HUDEP-2 (cell line): ENCODE measurements around the gene HACD2.
A peak's percentile ranks its signal among the peaks of the same experiment; 100 is the strongest.

Experiments used
- DNase-seq, 76 experiments: peaks; one replicate each; lab custom pipeline; 2025; ENCODE audit not compliant: unreplicated experiment in 76 of 76; lab: John Stamatoyannopoulos, UW

Gene HACD2, protein sequence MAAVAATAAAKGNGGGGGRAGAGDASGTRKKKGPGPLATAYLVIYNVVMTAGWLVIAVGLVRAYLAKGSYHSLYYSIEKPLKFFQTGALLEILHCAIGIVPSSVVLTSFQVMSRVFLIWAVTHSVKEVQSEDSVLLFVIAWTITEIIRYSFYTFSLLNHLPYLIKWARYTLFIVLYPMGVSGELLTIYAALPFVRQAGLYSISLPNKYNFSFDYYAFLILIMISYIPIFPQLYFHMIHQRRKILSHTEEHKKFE

DNA sequence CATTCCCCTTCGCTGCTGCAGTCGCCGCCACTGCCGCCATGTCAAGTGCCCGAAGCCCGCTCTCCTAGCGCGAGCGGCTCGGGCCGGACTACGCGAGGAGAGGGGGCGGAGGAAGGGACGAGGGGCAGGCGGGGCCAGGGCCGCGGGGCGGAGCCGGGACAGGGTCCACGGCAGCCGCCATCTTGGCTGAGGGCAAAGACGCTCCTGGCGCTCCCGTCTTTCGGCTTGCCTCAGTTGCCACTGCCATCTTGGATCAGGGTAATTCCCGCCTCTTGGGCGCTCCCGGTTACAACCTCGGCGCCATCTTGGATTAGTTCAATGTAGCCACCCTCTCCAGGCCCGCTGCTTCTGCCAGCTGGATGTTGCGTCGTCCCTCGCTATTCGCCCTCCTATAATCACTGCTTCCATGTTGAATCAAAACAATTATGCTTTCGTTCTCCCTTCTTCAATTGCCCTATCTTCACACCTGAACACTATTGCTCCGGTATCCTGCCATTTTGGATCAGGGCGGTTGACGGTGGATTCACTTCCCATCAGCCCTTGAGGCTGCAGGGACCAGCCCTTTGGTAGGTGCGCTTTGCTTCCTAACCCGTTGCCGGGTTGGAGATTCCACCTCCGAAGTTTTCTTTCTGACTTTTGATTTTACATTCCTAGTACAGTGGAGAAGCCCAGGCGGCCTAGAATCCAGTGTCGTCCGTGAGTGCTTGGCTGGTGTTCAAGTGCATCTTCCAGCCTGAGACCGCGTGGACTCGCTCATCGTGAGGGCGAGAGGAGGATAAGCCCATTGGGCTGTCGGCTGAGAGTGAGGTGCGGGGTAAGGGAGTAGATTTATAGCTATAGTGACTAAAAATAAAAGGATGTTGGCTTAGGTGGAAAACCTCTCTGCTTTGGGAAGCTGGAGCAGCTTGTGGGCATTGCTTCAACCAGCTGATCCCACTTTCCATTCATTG is at the start of gene HACD2:
TSS of gene HACD2 (minus strand) at position 66 of the 950 bp plus-strand sequence. CDS start at position 40, 26 bp downstream.
- DNase-seq, result peak in 75 of 76 experiments; percentile 19 to 98 (median 94)

DNA sequence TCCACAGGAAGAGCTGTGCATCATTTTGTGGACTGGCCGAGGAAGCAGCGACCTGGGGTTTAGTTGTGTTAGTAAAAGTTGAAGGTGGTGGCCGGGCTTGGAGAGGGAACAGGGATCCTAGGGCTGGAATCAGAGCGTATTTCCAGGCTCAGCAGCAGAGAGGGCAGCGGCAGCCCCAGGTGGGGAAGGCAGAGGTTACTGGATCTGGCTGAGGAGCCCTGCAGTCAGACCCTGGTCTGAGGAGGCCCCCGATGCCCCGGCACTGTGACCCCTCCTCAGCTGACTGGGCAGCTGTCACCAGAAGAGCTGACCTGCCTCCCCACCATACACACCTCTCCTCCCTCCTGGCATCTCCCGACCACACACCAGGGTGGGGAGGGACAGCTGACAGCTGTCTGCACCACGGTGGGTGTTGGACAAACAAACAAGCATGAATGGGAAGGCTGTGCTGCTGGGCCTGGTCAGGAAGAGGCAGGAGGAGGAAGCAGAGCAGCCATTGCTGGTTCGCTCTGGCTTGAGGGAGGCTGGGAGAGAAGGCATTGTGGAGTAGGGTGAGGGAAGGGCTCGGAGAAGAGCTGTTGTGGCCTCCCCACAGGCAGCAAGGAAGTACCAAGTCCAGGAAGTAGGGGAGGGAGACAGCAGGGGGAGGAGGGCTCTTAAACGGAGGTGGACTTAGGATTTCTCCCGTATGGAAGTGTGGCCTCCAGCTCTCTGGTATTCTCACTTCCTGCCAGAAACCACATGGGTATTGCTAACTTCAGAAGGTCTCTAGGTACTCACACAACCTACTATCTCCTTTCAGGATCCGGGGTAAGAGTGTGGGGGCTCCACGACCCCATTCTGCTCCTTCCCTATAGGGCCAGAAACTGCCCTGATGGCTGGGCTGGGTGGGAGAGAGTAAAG is 49.5 kb upstream of the HACD2 start:
- no peak for DNase-seq

DNA sequence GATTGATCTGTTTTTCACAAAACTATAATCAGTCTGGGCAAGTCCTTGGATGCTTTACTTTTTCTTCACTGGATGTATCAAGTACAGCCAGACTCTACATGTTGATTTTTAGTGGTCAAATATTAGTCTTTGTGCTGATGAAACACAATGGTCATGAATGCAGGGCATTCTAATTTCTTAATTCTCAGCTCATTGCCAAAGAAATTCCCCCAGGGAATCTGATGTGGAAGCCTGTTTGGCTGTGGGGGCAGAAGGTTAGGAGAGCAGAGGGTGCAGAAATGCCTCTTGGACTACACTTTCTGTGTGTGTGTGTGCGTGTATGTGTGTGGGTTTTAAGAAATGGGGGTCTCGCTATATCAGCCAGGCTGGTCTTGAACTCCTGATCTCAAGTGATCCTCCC is 48.7 kb upstream of the HACD2 start:
- DNase-seq, result no peak

DNA sequence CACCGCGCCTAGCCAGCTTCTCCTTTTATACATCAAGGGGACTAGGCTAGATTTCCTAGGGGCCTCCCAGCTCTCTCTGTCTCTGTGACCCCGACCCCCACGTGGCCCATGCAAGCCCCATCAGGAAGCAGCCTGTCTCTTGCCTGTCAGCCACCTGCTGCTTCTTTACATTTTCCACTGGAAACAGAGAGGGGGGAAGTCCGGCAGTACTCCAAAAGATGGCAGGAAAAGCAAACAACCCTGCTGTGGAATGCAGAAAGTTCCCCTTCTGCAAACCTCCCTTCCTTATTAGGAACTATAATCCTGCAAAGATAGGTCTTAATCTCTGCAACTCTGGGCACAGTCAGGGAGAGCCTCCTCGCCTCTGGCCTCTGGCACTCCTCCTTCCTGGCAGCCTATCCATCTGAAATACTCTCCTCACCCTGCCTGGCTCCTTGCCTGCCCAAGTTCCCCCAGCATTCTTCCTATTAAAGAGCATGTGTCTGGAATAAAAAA is 47.4 kb upstream of the HACD2 start:
- no peak for DNase-seq

DNA sequence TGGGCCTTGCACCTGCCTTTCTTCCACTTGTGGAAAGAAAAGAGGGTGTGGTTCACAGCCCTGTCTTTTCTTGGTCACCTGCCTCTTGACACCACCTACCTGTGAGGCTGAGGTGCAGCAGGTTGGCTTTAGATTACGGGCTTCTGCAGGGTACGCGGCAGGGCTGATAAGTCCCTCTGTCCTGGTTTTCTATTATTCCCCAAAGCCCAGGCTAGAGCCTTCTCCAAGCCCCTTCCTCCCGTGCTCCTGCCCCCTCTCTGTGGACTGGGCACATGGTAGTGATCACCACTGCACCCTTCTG is 44.8 kb upstream of the HACD2 start:
- DNase-seq, result no peak

DNA sequence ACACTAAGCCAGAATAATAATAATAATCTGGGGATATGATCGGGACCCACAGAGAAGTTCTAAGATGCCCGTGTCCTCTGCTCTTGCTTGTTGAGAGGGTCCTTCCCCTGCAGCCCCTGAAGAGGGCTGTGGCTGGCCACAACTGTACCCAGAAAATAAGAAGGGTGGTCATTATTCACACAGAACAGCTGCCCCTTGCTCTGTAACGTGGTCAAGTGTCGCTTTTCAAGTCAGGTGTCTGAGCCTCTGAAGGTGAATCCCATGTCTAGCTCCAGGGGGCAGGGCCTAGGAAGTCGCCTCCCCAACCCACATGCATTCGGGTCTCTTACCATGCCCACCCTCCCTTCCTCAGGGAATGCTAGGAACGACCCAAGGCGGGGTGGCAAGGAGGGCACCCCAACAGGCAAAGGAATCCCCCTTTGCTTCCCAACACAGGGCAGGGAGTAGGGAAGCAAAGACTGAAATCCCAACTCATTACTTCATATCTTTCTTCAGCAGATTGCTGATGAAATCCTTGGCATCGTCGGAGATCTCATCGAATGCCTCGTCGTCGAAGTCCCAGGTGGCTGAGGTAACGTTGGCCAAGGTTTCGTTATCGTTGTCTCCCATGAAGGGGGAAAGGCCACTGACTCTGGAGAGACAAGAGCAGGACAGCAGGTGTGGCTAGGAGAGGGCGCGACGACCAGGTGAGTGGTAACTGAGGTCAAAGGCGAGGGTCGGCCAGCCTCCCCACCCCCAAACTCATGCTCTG is 44.3 kb upstream of the HACD2 start:
- no peak for DNase-seq

DNA sequence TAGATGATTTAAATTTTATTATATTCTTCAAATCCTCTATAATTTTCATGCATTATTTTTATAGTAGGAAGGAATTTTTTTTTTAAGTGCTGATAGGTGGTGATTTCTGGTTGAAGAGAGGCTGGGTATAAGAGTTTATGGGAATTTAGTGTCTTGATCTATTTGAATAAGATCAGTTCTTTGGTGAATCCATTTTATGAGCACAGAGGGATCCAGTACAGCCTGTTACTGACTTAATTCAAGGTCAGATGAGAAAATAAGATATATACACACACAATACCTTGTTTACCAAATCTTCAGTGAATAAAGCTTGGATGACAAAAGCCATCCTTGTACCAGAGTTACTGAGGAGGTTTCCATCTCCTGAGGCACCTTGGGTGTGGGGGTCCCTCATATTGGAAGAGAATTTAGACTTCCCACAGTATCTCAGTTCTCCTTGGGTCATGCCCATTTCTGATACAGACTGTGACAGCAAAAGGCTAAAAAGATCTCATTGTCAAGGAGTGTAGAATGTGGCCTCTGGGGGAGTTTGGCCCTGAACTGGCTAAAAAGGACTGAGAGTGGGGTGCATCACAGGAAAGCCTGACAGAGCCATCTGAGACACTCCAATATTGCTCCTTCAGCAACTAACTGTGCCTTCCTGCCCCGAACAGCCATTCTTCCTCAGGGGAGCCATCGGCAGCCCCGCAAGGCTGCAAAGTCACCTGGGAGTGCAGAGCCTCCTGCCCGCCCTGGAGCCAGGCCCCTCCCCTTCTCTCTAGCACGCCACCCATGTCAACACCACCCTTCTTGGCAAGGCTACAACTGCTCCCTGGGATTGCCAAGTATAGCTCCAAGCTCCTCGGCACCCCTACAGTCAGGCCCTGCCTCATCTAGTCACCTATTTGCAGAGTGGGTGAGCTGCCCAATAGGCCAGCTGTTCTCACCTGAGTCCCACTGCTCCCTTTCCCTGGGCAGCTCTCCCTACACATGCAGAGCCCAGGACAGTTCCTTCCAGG is 43.1 kb upstream of the HACD2 start:
- DNase-seq, result no peak

DNA sequence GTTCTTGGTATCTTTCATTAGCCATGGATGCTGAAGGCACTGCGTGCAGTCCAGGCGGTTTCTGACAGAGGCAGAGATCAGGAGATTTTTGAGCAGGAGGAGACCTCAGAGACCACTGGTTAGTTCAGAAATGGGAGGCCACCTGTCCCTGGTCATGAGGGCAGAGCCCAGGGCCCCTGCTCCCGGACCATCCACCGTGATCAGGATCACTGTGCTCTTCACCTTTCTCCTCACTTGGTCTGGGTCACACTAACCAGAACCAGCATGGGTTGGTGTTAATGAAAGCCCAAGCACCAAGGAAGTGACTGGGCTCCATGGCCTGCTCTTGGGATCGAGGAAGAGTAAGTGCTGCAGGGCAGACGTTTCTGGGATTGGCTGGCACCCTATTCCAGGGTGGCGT is 42.0 kb upstream of the HACD2 start:
- DNase-seq, result no peak

DNA sequence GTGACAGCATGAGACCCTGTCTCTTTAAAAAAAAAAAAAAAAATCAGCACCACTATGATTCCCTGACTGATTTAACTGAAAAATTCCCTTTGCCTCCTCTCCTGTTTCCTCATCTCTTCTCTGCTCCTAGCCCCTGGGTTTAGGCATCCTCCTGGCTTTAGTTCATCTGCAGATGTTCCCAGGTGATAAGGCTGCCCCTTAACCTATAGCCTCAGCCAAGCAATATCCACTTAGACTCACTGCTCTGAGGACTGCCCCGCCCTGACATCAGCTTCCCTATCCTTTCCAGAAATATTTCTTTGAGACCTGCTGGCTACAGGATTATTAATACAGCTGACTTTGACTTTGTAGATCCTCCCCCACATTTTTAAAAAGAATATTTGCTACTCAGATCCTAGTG is 39.4 kb upstream of the HACD2 start:
- no peak for DNase-seq

DNA sequence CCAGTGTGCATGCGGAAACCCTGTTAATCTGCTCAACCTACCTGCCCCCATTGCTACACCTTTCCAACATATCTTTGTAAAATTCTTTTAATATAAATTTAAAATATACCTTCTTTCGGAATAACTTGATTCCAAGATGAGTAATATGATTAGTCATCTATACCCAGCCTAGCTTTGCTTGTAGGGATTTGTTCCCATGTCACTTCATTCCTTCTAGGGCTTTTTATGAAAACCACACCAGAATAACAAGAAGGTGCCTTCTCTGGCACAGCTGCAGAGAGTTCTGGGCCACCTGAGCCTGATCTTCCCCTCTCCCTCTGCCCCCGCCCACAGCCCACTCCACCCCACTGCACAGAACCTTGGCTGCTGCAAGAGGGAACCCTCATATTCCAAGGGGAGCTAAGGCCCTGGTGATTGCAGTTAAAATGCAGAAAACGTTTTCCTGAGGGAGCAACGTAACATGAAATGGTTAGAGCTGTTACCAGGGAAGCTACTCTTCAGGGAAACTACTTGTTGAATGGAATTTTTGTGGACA is 38.6 kb upstream of the HACD2 start:
- no peak for DNase-seq

DNA sequence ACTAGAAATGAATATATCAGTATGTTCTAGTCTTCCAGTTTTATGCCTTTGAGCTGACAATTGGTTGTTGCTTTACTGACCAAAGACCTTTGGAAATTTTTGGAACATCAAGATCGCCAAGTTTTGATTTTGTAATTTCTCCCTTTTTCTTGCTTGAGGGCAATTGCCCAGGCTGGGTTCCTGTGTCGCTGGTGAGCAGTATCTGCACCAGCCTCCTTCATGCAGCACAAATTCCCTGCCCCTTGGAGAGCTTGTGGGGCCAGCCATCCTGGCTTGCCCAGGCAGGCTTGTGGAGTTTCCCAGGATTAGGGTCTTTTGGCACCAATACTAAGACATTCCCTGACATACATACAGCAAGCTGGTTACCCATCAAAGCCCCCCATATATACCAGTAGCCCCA is 37.9 kb upstream of the HACD2 start:
- DNase-seq, result no peak

DNA sequence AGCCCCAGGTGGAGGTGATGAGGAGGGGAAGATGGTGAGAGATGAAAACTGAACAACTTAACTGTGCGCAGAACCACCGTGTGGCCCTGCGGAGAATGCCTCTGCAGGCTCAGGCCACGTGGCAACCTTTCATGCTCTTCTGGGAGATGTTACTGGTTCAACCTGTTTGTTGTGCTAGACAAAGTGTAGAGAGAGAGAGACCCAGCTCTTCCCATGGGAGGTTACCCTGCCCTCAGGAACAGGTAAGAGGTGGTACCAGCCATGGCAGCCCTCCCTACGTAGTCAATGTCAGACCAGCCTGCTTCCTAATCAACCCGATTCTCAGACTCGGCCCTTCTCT is 37.0 kb upstream of the HACD2 start:
- no peak for DNase-seq

DNA sequence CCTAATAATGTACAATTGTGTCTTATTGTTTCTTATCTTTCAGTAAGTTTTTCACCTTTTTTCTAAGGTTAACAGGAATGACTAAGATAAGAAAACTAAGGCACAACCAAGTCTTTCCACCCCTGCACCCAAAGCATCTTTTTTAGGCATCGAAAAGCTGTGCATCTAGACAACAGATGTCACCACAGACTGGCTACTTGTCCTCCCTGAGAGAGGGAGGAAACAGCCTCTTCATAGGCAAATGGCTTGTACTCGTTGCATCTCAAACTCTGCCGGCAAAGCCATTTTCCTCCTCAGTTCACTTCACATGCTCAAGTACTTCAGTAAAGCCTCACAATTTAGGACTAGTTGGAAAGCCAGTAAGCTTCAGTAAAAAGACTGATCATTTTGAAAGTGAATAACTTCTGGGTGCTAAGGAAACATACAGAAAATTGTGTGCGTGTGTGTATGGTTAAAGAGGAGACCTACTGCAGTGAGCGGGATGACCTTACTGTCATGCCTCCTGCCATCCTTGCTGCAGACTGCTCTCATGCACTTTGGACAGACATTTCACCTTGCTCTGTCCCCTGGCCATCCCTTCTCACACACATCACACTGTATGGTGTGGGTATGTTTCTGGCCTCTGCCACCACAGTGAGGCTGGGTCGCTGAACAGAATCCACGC is 36.5 kb upstream of the HACD2 start:
- no peak for DNase-seq

DNA sequence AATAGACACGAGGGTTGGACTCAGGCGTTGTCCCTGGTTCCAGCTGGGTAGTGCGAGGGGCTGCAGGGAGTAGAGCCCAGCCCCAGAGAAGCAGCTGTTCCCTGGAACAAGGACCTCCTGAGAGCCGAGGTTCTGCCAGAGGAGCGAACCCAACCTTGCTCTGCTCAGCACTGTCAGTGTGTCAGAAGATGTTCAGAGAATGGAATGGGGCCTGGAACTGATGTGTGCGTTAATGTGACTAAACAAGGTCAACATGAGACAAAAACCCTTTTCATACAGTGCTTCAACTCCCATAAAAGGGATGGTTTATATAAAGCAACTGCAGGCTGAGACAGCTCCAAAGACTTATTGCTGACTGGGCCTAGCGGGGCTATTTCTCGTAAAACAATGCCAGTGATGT is 35.5 kb upstream of the HACD2 start:
- DNase-seq, result no peak

DNA sequence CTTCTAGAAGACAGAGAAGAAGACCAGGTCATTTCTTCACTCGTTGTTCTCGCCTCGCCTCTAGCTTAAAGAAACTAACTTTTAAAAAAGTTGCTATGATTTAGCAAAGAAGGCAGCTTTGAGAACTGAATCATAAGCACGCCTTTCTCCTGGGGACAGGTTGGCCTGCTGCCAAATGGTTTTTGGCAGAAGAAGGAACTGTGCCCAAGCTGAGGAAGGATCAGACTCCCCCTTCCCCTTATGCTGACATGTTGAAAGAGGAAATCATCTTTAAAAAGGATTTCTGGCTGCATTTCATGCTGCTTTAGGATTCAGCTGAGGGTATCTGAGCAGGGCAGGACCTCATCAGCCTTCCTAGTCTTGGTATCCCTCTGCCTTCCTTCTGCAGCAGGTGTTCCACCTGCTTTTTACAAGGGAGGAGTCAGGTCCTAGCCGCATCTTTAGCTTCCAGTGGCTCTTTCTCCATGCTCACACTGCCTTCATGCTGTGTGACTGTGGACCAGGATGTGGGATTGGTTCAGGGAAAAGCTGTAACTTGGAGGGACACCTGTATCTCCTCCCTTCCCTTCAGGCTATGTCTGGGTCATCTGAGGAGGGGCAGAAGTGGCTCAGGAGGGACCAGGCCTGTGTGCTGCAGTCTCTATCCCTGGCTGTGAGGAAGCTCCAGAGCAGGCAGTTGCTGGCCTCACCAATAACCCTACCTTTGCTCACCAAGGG is 34.1 kb upstream of the HACD2 start:
- DNase-seq, result peak in 43 of 76 experiments; percentile 3 to 53 (median 29)

DNA sequence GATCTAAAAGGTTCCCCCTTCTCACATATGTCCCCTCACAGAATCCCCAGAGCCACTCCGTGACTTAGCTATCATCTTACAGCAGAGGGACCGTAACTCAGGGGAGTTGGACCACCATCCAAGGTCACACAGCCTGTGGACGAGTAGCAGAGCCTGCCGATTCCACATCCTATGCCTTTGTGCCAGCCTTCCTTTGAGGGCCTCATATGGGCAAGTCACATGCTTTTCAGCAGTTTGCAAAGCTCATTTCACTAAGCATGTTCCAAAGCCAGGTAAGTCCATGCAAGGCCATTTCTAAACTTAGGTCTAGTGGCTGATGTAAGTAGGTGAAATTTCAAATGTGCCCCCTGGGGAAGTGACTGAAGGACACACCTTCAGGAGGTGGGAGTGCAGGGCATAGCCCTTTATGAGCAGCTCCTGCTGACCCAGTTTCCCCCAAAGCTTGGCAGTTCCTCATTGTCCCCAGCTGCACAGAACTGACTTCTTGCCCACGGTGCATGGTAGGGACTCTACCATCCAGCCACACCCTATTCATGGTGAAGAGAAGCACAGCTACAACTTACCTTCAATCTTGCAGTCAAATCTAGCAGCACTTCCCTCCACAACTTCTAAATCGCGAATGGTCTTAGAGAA is 33.3 kb upstream of the HACD2 start:
- no peak for DNase-seq

DNA sequence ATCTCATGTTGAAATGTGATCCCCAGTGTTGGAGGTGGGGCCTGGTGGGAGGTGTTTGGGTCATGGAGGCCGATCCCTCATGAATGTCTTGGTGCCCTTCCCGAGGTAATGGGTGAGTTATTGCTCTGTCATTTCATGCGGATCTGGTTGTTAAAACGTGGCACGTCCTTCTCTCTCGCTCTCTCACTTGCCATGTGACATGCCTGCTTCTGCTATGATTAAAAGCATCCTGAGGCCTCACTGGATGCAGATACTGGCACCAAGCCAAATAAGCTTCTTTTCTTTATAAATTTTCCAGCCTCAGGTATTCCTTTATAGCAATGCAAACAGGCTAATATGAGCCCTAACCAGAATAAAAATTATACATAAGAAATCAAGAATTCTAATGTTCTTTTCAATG is 31.7 kb upstream of the HACD2 start:
- DNase-seq, result no peak
